Fibroblast of skin of scalp (primary cell): ENCODE measurements around the gene SLC15A2.
"Not testable (repeated sequence)": the region's sequence is repeated elsewhere in the genome, so short reads cannot be mapped to it uniquely, and the experiment has no call there.

Experiments
- DNase-seq: peaks from one replicate; pipeline ENCODE4 v3.0.0-alpha.2; 2013

SLC15A2 gene

GRCh38 chr3:121926380-121926779 is 32.2 kb downstream of the SLC15A2 start:
- no peak for DNase-seq

- not testable (repeated sequence) for DNase-seq
Observed at GRCh38 chr3:121938141-121938855, 44.1 kb downstream of the SLC15A2 start.

GRCh38 chr3:121941592-121941991 is 47.4 kb downstream of the SLC15A2 start:
- DNase-seq, result no peak

- DNase-seq, result no peak
Observed at GRCh38 chr3:121942116-121942786, 48.0 kb downstream of the SLC15A2 start.

- DNase-seq, result no peak
Observed at GRCh38 chr3:121943431-121943830, 49.2 kb downstream of the SLC15A2 start.

- DNase-seq, result no peak
Observed at GRCh38 chr3:121948641-121949040, 54.4 kb downstream of the SLC15A2 start.

GRCh38 chr3:121951291-121951919 is 57.2 kb downstream of the SLC15A2 start:
- DNase-seq, result no peak

GRCh38 chr3:121956363-121956762 is 62.2 kb downstream of the SLC15A2 start:
- no peak for DNase-seq

GRCh38 chr3:121957674-121958415 is 63.6 kb downstream of the SLC15A2 start:
- no peak for DNase-seq

- no peak for DNase-seq
Observed at GRCh38 chr3:121958801-121959200, 64.6 kb downstream of the SLC15A2 start.

GRCh38 chr3:121961283-121961682 is 67.1 kb downstream of the SLC15A2 start:
- no peak for DNase-seq

GRCh38 chr3:121962443-121962842 is 68.2 kb downstream of the SLC15A2 start:
- DNase-seq, result no peak

GRCh38 chr3:121963608-121964007 is 69.4 kb downstream of the SLC15A2 start:
- DNase-seq, result no peak

- DNase-seq, result no peak
Observed at GRCh38 chr3:121969631-121970030, 75.4 kb downstream of the SLC15A2 start.

- no peak for DNase-seq
Observed at GRCh38 chr3:121970047-121970446, 75.8 kb downstream of the SLC15A2 start.

- DNase-seq, result no peak
Observed at GRCh38 chr3:121974601-121975111, 80.5 kb downstream of the SLC15A2 start.

GRCh38 chr3:121975702-121976302 is 81.6 kb downstream of the SLC15A2 start:
- DNase-seq, result no peak

- DNase-seq, result no peak
Observed at GRCh38 chr3:121976727-121977126, 82.5 kb downstream of the SLC15A2 start.

- no peak for DNase-seq
Observed at GRCh38 chr3:121979246-121979645, 85.0 kb downstream of the SLC15A2 start.

- DNase-seq, result no peak
Observed at GRCh38 chr3:121979734-121980449, 85.7 kb downstream of the SLC15A2 start.

- DNase-seq, result no peak
Observed at GRCh38 chr3:121980450-121980796, 86.2 kb downstream of the SLC15A2 start.

GRCh38 chr3:121981473-121981872 is 87.3 kb downstream of the SLC15A2 start:
- no peak for DNase-seq
